Glomerular visceral epithelial cell (primary cell): ENCODE results near the gene MYL6B.
"Not testable (repeated sequence)": the region's sequence is repeated elsewhere in the genome, so short reads cannot be mapped to it uniquely, and the experiment has no call there.

Source experiments
- DNase-seq: peaks from one replicate; pipeline ENCODE4 v3.0.0-alpha.2; 2016; ENCODE audit errors: extremely low spot score

The MYL6B gene

DNA sequence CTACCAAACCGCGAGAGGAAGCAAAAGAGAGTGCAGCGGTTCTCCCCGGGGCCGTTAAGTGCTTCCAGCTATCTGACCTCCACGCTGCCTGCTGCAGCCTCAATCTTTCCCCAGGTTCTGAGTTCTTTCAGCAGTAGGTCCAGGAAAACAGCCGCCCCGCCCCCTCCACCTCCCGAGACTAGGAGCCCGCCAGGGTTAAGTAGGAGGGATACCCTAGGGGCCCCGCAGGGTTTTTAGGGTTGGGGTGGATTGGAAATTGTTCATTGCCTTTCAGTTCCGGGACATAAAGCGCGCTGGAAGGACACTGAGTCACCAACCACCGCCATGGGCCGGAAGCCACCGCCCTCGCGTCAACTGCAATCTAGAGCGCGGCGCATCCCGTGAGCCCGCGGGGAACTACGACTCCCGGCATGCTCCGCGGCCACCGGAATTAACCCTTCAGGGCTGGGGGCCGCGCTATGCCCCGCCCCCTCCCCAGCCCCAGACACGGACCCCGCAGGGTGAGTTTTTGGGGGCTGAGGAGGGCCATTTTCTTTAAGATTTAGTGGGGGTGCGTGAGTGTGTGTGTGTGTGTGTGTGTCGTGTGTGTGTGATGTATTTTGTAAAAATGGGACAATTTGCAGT is at the start of gene MYL6B:
MYL6B (plus strand) TSS at position 456 of the 624 bp plus-strand sequence. CDS start 1,332 bp downstream, outside the sequence.
- peak; percentile 89 for DNase-seq

DNA sequence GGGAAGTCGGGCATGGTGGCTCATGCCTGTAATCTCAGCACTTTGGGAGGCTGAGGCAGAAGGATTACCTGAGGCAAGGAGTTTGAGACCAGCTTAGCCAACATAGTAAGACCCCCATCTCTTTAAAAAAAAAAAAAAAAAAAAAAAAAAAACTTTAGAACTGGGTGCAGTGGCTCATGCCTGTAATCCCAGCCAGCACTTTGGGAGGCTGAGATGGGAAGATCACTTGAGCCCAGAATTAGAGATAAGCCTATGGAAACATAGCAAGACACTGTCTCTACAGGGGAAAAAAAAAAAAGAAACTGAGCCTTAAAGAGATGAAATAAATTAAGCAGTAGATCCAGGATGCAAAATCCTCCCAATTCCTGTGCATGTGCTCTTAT is 49.7 kb upstream of the MYL6B start:
- no peak for DNase-seq

DNA sequence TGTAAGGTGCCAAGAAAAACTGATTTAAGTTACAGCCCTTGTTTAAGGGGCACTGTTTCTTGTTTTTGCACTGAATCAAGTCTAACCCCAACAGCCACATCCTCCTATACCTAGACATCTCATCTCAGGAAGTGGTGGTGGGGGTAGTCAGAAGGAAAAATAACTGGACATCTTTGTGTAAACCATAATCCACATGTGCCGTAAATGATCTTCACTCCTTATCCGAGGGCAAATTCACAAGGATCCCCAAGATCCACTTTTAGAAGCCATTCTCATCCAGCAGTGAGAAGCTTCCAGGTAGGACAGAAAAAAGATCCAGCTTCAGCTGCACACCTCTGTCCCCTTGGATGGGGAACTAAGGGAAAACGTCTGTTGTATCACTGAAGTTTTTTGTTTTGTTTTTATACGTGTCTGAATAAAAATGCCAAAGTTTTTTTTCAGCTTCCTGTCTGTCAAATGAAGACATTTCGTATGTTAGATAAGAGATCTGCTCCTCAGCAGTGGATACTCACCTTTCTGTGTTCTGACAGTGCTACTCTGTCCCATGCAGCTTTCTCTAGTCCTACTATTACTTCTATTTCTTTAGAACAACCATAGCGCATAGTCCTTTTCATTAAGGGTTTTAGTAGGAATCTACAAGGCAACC is 49.2 kb upstream of the MYL6B start:
- DNase-seq, result no peak

DNA sequence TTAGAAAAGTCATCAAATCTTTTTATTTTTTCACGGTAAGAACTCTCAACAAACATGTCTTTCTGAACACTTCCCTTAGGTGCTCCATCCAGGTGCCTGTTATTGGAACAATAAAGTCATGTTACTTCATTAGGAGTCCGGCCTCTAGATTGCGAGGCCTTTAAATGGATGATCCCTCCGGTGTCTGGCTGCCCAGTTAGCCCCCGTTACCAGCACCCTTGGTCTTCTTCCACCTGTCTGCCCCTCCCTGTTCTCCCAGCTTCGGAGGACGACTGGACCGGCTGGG is 48.6 kb upstream of the MYL6B start:
- no peak for DNase-seq

DNA sequence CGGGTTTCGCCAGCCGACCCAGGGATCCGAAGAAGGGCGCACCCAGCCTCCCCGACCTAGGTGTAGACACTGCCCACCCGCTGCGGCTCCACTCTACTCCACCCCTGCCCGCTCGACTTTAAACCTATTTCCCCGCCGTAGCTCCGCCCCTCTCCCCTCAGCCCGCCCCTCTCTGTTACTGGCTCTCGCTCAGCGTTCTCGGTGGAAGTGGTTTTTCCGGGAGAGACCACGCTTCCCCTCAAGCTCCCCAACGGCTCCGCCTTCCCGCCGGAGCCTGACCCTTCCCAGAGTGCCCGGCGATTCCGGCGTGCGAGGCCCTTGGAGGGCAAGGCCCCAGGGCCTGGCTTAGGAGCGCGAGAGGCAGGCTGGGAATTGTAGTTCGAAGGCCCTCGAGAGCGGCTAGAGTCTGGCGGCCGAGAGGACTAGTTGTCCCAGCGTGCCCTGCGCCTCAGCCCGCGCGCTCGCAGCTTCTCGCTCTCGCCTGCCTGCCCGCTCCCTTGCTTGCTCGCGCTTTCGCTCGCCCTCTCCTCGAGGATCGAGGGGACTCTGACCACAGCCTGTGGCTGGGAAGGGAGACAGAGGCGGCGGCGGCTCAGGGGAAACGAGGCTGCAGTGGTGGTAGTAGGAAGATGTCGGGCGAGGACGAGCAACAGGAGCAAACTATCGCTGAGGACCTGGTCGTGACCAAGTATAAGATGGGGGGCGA is 48.1 kb upstream of the MYL6B start, which contains the start of gene PA2G4:
PA2G4 (plus strand) TSS at position 451 of the 706 bp plus-strand sequence; CDS start at position 630, 179 bp downstream.
- DNase-seq, result peak; percentile 99

DNA sequence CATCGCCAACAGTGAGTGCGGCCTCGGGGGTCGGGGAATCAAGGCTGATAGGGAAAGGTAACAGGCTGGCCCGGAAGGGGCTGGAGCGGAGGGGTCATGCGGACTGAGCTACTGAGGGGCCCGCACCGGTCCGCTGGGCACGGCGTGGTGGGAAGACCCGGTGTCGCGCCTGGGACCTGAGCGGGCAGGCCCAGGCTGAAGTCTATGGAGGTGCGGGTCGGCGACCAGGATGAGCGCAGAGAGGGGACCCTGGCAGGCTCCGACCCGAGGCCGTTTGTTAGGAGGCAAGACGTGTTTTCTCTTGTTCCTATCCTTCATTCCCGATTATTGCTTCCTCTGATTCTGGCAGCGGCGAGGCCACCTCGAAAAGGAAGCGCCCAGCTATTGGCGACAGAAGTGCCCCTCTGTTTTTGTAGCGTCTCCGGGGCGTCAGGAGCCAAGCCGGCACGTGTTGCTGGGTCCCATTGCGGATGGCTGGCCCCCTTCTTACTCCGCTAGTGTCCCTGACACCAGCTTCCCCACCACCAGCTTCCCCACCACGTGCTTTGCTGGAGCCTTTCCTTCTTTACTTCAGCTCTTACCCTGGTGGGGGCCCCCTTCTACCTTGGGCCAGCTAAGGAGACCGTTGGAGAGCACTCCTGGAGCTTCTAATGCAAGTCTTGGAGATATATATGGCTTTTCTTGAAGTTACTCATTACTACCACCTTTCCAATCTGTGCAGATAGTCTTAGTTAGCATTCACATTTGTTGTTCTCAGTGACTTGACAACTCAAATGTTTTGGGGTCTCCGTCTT is 47.4 kb upstream of the MYL6B start:
- no peak for DNase-seq

DNA sequence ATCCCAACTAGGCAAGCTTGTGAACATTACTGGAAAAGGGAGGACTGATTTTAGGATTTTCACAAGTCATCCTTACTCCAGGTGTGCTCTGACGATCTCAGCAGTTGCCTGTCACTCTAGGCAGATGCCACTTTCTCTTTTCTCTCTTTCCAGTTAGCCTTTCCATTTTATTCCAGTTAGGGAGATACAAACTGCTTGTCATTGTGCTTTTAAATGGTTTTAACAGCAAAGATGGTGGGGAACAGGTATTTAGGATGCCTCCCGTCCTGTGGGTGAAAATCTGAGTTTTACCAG is 46.8 kb upstream of the MYL6B start:
- no peak for DNase-seq

DNA sequence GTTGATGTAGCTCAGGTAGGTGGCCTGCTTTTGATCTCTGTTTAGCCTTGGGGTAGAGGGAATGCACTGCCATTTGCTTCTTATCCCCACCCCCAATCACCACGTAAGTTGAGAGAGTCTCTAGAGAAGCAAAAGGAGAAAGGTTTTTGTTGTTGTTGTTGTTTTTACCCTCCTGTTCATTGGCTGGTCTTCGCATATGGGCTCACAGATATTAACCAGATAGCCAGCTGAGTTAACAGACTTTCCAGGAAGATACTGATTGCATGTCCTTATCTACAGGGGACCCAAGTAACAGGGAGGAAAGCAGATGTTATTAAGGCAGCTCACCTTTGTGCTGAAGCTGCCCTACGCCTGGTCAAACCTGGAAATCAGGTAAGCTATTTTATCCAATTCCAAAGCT is 45.1 kb upstream of the MYL6B start:
- DNase-seq, result no peak

DNA sequence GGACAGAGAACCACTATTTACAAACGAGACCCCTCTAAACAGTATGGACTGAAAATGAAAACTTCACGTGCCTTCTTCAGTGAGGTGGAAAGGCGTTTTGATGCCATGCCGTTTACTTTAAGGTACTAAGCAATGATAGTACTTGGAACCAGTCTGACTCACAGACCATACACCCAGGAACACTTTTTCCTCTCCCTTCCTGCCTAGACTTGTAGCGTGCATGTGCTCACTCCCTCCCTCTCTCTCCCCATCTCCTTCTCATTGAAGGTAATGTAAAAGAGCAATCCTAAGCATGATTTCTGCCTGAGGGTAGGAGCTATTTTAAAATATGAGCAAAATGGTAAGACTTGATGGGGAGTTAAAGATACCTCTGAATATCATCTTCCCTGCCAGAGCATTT is 41.8 kb upstream of the MYL6B start:
- no peak for DNase-seq

DNA sequence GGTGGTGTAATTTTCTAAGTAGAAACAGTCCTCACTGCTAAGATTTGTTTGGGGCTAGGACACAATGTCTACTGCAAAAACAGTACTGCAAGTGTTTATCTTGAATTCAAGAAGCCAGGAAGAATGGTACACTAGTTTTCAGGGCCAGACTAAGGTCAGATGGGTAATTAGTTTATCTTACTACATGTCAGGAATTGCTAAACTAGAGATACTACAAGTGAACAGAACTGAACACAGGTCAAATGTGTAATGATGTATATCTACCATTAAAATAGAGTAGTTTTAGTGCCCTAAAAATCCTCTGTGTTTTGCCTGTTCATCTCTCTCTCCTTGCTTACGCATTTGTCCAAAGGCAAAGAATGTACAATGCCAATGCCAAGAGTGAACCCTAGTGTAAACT is 38.3 kb upstream of the MYL6B start:
- no peak for DNase-seq

DNA sequence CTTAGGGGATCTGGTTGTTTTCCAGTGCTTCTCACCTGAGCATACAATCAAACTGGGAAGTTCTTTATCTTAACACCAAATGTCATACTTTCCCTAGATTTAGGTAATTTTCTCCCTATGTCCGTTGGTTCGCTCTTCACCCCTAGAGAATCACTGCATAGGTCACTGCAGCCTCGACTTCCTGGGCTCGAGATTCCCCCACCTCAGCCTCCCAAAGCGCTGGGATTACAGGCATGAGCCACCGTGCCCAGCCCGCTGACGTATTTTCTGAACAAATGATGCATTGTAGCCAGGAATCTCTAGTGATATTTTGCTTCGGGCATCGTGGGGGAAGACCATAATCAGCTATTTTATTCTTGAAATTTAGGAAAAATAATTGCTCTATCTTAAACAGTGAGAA is 37.1 kb upstream of the MYL6B start:
- DNase-seq, result no peak

DNA sequence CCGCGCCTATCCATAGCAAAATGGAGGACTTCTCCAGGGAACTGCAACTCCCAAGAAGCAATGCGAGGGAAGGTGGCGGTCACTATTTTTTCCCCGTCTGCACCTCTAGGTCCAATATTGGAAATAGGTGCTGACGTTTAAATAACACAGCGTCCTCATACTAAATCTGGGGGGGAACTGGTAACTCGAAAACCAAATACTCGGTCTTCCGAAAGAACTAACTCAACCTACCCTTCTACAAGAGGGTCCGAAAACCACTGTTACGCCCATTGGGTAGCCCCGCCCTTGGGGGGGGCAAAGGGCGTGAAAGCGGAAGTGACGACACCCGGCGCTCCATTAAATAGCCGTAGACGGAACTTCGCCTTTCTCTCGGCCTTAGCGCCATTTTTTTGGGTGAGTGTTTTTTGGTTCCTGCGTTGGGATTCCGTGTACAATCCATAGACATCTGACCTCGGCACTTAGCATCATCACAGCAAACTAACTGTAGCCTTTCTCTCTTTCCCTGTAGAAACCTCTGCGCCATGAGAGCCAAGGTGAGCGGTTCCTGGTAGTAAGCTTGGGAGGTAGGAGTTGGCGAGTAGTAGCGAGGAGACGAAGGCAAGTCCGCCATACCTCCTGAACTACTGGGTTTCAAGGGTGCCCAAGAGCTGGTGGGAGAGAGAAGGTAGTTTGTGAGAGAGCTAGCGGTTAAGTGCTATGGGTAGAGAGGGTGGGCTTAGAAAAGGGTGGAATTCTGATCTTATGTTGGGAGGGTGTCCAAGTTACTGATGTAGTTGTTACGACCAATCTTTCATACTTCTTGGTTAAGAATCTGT is 35.9 kb upstream of the MYL6B start, which contains the start of gene RPL41:
RPL41 (plus strand) TSS at position 367 of the 815 bp plus-strand sequence.
- DNase-seq, result peak; percentile 92

DNA sequence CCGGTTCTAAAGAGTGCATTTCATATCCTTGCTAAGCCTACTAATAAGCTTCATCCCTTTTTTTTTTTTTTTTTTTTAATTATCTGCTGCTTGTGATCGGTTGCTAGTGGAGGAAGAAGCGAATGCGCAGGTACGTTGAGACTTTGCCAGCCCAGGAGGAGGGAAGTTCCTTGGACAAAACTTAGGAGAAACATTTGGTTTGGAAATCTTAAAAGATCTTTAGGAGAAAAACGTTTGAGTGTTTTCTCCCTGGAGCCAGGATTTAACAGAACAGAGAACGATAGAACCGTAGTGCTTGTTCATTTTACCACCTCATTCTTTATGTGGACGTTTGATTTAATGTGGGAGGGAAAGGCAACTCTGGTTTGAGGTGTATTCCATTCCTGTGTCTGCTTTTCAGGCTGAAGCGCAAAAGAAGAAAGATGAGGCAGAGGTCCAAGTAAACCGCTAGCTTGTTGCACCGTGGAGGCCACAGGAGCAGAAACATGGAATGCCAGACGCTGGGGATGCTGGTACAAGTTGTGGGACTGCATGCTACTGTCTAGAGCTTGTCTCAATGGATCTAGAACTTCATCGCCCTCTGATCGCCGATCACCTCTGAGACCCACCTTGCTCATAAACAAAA is 35.2 kb upstream of the MYL6B start:
- DNase-seq, result not testable (repeated sequence)

DNA sequence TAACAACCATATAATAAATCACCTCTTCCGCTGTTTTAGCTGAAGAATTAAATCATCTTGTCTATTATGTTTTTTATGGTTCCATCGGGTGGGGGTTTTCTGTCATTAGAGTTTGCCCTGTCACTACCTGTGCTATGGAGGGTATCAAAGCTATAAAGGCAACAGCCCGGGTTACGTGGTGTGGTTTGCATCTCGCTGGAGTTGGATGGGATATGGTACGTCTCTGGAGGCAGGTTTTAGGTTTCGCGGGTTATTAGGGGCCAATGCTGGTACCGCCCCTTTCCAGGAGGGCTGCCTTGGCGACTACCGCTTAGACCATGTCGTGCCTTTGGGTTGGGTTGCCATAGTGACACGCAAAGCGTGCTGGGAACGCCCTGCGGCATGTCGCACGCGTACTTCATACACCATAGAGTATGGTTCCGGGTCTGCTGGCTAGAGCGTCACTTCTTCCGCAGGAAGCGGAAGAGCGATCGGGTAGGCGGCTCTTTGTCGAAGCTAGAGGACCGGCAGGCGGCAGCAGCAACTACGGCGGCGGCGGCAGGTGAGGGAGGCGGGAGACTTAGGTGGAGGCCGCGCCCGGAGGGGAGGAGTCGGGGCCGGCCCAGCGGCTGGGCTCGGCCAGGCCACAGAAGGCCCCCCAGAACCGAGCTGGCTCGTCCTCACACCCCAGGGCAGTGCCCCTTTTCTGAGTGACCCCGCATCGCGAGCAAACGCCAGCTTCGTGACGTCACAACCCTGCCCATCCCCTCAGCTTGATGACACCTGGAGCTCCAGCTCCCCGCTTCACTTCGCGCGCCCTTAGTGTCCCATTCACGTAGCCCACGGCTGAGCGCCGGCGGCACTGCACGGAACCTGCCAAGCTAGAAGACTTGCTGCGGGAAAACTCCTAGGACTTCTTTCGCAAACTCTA is 34.4 kb upstream of the MYL6B start, which contains the start of gene ZC3H10:
ZC3H10 (plus strand) TSS at position 489 of the 910 bp plus-strand sequence. CDS start 2,297 bp downstream, outside the sequence.
- peak; percentile 99 for DNase-seq

DNA sequence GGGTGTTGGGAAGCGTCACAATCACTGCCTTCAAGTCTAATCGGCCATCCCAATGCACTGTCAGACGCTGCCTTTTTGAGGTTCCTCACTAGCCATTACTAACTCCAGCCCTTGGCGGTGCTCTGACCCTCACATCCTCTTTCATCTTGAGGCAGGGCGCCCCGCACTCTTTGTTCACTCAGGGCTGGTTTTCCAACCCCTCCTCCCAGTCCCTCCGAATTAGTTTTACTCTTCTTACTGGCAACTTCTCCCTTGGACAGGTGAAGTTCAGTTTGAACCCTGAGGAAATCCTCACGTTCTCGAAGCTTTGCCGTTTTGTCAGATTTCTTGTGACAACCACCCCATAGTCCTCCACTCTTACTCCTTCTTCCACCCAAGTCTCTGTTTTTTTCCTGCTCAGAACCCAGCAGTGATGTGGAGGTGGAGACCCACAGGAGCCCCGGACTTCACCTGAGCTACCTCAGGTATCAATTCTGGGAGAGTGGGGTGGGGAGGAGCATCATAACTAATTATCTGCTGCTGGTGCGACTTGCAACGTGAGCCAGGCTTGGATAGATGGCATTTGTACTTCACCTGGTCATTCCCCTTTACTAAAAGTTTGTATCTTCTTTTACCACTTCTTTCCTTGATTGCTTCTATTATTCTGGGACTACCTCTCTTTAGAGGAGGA is 33.6 kb upstream of the MYL6B start:
- no peak for DNase-seq

DNA sequence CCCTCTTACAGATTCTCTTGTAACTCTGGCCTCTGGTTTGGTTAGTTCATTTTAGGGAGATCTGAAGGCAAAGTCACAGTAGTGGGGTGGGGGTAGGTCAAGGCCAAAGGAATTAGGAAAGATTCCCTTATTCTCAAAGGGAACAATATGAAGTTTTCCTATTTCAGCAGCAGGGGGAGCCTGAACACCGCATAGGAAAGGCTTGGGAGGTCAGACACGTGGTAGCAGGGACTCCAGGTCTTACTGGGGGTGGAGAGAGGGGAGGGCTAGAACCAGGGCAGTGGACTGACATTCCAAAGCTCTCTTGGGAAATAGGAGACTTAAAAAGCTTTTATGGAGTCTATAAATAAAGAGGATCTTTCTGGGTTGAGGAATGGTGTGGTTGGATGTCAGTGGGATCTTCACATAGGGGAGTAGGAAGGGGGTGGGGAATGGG is 33.0 kb upstream of the MYL6B start:
- peak; percentile 88 for DNase-seq

DNA sequence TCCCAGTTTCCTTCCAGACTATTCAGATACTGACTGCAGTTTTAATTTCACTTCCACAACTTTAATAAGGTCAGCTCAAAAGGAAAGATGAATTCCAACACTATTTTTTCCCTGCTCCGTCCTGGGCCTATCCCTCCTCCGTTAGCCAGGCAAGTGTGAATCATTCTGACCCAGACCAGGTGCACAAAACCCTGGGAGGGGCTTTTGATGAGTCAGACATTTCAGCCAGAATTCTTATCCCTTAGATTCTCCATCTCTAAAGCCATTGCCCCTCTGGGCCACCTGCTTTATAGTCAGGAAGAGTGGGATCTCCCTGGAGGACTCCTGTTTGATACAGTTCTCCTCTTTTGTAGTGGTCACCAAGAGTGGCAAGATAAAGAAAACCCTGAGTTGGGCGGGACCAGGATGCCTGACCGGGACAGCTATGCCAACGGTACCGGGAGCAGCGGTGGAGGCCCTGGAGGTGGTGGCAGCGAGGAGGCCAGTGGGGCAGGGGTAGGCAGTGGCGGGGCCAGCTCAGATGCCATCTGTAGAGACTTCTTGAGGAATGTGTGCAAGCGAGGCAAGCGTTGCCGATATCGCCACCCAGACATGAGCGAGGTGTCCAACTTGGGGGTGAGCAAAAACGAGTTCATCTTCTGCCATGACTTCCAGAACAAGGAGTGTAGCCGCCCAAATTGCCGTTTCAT is 32.1 kb upstream of the MYL6B start:
- DNase-seq, result peak; percentile 58

DNA sequence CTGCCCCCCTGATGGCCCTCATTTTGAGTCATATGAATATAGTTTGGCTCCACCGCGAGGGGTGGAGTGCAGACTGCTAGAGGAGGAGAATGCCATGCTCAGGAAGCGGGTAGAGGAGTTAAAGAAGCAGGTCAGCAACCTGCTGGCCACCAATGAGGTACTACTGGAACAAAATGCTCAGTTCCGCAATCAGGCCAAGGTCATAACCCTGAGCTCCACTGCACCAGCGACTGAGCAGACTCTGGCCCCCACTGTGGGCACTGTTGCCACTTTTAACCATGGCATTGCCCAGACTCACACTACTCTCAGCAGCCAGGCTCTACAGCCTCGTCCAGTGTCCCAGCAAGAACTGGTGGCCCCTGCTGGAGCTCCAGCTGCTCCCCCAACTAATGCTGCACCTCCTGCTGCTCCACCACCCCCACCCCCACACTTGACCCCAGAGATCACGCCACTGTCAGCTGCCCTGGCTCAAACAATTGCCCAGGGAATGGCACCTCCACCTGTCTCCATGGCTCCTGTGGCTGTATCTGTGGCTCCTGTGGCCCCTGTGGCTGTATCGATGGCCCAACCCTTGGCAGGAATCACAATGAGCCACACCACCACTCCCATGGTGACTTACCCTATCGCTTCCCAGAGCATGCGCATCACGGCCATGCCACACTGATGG is 31.1 kb upstream of the MYL6B start:
- no peak for DNase-seq
